GM18951 (cell line): ENCODE measurements around the gene MYO10.

ENCODE experiments used
- POLR2A ChIP-seq: IDR thresholded peaks from 4 replicates; pipeline ENCODE4 v1.6.1; 2011; ENCODE audit warnings: mild to moderate bottlenecking; ENCODE audit not compliant: insufficient read length, insufficient read depth; ENCODE audit errors: extremely low read depth
- in situ Hi-C: fragments of 300-500 bp; cut with MboI; formaldehyde crosslinking; loops from one replicate; pipeline ENCODE4 v1.12.0; 2022; ENCODE audit warnings: low sequenced_read_pairs, mixed read lengths, inconsistent platforms; ENCODE audit not compliant: unreplicated experiment

MYO10 gene

DNA sequence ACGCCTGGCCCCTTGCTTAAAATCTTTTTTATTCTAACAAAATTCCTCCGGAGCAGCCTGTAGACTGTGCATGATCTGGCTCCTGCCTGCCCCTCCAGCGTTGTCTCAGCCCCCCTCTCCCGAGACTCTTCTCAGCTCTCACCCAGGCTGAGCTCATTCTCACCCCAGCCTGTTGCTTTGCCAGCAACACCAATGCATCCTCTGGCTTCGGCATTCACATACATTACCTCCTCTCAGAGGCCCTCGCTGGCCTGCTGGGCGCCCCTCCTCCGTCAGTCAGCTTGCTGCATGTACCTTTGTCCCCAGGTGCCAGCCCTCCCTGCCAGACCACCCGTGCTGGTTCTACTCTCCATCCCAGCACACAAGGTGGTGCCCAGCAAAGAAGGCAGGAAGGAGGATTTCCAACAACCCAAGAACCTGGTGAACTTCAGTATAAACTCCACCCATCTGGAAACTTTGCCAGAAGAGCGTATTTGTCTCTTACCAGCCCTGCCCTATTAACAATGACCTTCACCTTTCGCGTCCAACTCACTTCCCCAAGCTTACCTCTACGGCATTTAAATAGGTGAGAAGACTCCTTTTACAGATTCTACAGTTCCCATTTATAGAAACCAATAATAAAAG lies 35.0 kb downstream of the MYO10 start:
- TF ChIP-seq POLR2A = no peak
- in situ Hi-C loops = no loop called here

DNA sequence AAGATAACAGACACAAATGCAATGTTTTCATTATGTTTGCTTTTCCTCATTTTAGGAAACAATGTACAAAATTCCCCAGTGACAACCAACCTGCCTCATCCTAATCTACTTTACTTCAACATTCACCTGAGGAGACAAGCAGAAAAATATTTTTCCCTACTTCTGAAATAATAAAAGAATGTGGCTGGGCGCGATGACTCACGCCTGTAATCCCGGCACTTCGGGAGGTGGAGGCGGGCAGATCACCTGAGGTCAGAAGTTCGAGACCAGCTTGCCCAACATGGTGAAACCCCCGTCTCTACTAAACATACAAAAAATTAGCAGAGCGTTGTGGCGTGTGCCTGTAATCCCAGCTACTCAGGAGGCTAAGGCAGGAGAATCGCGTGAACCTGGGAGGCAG lies 36.9 kb downstream of the MYO10 start:
- in situ Hi-C loops = no loop called here
- TF ChIP-seq POLR2A = no peak

GRCh38 chr5:16897800-16898199 lies 38.3 kb downstream of the MYO10 start:
- TF ChIP-seq POLR2A = no peak
- in situ Hi-C loops = no loop called here

DNA sequence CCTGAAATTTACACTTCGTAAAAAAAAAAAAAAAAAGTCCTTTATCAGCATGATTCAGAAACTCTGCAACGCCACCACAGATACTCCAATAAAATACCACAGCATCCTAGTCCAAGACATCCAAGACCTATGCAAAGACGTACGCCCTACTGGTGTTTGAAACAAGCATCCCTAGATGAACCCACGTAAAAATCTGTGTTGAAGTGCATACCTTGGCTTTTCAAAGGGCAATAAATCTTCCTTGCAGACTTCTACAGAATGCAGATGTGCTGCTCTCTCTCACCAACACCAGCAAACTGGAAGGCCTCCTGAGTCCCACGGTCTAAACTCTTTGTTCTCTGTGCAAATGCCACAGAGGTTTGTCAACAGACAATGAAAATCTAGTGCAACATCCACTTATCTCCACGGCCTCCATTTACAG lies 38.8 kb downstream of the MYO10 start:
- in situ Hi-C loops = no loop called here
- TF ChIP-seq POLR2A = no peak

- in situ Hi-C loops = no loop called here
- no peak for TF ChIP-seq POLR2A
These were observed 39.3 kb downstream of the MYO10 start for GRCh38 chr5:16896767-16897166.

DNA sequence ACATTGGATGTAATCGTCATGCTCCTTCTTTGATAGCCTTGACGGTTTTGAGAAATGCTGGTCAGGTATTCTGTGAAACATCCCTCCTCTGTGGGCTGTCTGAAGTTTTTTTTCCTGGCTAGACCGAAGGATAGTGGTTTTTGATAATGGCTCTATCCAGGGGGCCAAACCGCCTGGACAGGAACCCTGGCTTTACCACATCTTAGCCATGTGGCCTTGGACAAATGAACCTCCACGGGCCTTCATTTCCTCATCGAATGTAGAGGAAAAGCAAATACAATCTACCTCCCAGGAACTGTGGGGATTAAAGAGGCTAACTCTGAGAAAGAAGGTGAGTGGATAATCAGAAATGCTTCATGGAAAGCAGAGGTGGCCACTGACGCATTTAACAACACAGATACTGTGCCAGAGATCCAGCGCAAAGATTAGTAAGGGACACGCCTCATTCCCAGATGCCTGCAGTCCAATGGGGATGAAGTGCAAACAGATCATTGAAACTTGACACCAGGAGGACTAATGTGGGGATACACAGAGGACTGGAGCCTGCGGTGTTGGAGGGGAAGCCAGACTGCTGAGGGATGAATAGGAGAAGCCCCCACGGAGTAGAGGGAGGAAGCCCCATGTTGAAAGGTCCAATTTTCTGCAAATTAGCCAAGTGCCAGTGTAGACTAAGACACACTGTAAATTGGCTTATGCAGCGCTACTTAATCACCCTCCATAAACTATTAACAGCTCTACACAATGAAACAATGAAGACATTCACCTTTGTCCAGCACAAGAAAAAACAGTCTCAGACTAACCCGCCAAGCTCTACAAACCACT lies 41.6 kb downstream of the MYO10 start:
- TF ChIP-seq POLR2A = no peak
- in situ Hi-C loops = no loop called here

GRCh38 chr5:16891033-16891432 lies 45.1 kb downstream of the MYO10 start:
- no peak for TF ChIP-seq POLR2A
- in situ Hi-C loops = no loop called here

DNA sequence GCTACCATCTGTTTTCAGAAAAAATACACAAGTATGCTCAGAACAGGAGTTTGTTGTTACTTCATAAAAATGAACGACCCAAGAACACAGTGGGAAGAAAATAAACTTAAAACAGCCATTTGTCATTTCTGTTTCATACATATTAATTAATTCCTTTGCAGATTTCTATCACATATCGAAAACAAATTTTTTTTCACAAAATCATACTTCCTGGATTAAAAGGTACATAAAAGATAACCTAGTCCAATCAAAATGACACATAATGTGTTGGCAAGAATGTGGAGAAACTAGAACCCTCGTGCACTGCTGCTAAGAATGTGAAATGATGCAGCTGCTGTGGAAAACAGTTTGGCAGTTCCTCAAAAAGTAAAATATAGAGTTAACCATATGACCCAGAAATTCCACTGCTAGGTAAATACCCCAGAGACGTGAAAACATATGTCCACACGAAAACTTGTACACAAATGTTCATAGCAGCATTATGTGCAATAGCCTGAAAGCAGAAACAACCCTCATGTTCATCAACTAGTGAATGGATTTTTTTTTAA lies 46.0 kb downstream of the MYO10 start:
- TF ChIP-seq POLR2A = no peak
- in situ Hi-C loops = no loop called here

GRCh38 chr5:16889203-16889971 lies 46.7 kb downstream of the MYO10 start:
- in situ Hi-C loops = no loop called here
- TF ChIP-seq POLR2A = no peak

DNA sequence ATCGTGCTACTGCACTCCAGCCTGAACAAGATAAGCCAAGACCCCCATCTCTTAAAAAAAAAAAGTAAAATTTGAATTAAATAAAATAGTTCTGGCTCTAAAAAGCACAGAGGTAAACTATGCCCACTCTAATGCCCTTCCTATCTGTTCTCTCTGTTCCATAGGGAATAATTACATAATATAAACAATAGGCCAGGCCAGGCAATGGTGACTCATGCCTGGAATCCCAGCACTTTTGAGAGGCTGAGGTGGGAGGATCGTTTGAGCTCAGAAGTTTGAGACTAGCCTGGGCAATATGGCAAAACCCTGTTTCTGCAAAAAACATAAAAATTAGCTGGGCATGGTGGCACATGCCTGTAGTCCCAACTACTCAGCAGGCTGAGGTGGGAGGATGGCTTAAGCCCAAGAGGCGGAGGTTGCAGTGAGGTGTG lies 47.4 kb downstream of the MYO10 start:
- in situ Hi-C loops = no loop called here
- TF ChIP-seq POLR2A = no peak

GRCh38 chr5:16886793-16887345 lies 49.2 kb downstream of the MYO10 start:
- in situ Hi-C loops = no loop called here
- no peak for TF ChIP-seq POLR2A

DNA sequence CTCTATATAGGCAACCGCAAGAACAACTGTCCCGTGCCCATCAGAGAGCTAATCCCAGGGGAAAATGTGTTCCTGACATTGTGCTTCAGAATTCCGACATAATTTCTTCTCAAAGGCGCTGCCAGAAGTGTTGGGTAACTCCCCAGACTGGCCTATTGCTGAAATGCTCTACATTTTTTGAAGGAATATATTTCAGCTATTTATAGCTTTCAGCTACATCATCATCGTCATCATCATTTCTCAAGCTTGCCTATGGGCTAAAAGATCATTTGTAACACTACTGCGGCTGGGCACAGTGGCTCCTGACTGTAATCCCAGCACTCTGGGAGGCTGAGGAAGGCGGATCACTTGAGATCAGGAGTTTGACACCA lies 49.7 kb downstream of the MYO10 start:
- in situ Hi-C loops = no loop called here
- no peak for TF ChIP-seq POLR2A
